GM18861 (cell line): ENCODE data around the gene PLEKHM3.
"Not testable (repeated sequence)": the region's sequence is repeated elsewhere in the genome, so short reads cannot be mapped to it uniquely, and the experiment has no call there.

Experiments used
- ATAC-seq: cut with Tn5 transposase; IDR thresholded peaks from one replicate; pipeline ENCODE4 v1.9.1; 2021; ENCODE audit not compliant: unreplicated experiment

PLEKHM3 gene

GRCh38 chr2:207951734-207952470, 73.4 kb downstream of the PLEKHM3 start:
- no peak for ATAC-seq

GRCh38 chr2:207950761-207951114, 74.6 kb downstream of the PLEKHM3 start:
- ATAC-seq = no peak

- no peak for ATAC-seq
Observed at GRCh38 chr2:207950063-207950760, 75.1 kb downstream of the PLEKHM3 start.

GRCh38 chr2:207949245-207949644, 76.1 kb downstream of the PLEKHM3 start:
- ATAC-seq = not testable (repeated sequence)

GRCh38 chr2:207944979-207945600, 80.2 kb downstream of the PLEKHM3 start:
- ATAC-seq = no peak

GRCh38 chr2:207944334-207944733, 81.0 kb downstream of the PLEKHM3 start:
- no peak for ATAC-seq

- no peak for ATAC-seq
Observed at GRCh38 chr2:207939342-207940108, 85.8 kb downstream of the PLEKHM3 start.

GRCh38 chr2:207938886-207939285, 86.4 kb downstream of the PLEKHM3 start:
- no peak for ATAC-seq

- no peak for ATAC-seq
Observed at GRCh38 chr2:207938415-207938814, 86.9 kb downstream of the PLEKHM3 start.

- ATAC-seq = no peak
Observed at GRCh38 chr2:207937823-207938222, 87.5 kb downstream of the PLEKHM3 start.

GRCh38 chr2:207937253-207937652, 88.1 kb downstream of the PLEKHM3 start:
- no peak for ATAC-seq

- no peak for ATAC-seq
Observed at GRCh38 chr2:207936380-207936779, 88.9 kb downstream of the PLEKHM3 start.

- ATAC-seq = no peak
Observed at GRCh38 chr2:207935991-207936370, 89.3 kb downstream of the PLEKHM3 start.

GRCh38 chr2:207935121-207935990, 90.0 kb downstream of the PLEKHM3 start:
- peak; percentile 94 for ATAC-seq

- ATAC-seq = no peak
Observed at GRCh38 chr2:207934720-207935119, 90.6 kb downstream of the PLEKHM3 start.

GRCh38 chr2:207933396-207934065, 91.8 kb downstream of the PLEKHM3 start:
- no peak for ATAC-seq

GRCh38 chr2:207932106-207932505, 93.2 kb downstream of the PLEKHM3 start:
- no peak for ATAC-seq

- ATAC-seq = no peak
Observed at GRCh38 chr2:207930747-207931146, 94.6 kb downstream of the PLEKHM3 start.

GRCh38 chr2:207929923-207930322, 95.4 kb downstream of the PLEKHM3 start:
- no peak for ATAC-seq

- ATAC-seq = no peak
Observed at GRCh38 chr2:207928079-207928478, 97.2 kb downstream of the PLEKHM3 start.
